Activated T-cell treated with anti-CD3 and anti-CD28 coated beads for 1 hour (primary cell): ENCODE data around the gene ATP2A3.

Experiments used
- DNase-seq: peaks from one replicate; pipeline ENCODE4 v3.0.0-alpha.2; 2020; ENCODE audit warnings: low read depth

Gene ATP2A3

DNA sequence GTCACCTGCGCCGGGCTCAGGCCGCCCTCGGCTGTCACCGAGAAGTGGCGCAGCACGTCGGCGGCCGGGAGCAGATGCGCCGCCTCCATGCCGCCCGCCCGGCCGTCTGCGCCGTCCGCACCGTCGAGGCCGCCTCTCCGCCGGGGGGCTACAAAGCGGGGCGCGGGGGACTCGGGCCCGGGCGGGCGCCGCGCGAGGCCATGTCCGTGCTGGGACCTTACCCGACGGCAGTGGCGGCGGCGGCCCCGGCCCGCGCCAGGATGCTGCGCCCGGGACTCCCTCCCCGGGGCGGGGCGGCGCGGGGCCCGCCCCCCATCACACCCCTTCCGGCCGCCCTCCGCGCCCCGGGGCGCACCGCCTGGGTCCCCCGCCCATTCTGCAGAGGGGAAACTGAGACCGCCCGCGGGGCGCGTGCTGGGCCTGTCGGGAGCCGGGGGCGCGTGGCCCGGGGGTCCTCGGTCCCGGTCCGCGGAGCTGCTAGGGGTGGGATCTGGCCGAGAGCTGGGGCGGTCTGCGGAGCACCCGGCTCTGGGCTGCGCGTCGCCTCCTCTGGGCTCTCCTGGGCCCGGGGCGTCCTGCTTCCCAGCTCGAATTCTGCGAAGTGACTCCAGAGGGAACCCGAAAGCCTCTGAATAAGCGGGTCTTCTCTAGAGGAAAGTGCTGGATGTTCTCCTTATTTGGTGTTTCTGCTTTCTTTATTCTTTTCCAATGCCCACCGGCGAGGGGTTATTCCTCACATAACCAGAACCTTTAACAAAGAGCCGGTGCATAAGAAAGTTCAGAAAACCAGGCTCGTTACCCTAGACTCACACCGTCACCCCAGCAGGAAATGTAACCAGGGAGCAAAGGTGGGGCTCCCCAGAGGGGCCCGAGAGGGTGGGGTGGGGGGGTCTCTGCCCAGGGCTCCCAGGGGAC lies at the start of gene ATP2A3:
Gene ATP2A3, minus strand, starts transcription at position 235 of the 915 bp plus-strand sequence. Its CDS starts 146 bp downstream, at position 89.
- DNase-seq, result peak; percentile 64

DNA sequence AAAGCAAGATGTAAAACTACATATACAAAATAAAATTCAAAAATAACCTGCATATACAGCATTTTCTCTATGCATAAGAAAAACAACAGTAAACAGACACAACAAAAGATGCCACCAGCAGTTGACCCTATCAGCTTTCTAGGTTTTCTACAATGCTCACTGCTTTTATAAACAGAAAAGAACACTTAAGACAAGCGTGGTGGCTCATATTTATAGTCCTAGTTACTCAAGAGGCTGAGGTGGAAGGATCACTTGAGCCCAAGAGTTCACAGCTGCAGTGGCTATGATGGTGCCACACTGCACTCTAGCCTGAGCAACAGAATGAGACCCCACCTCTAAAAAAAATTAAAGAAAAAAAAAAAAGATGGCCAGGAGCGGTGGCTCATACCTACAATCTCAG lies 46.5 kb upstream of the ATP2A3 start:
- DNase-seq, result no peak

DNA sequence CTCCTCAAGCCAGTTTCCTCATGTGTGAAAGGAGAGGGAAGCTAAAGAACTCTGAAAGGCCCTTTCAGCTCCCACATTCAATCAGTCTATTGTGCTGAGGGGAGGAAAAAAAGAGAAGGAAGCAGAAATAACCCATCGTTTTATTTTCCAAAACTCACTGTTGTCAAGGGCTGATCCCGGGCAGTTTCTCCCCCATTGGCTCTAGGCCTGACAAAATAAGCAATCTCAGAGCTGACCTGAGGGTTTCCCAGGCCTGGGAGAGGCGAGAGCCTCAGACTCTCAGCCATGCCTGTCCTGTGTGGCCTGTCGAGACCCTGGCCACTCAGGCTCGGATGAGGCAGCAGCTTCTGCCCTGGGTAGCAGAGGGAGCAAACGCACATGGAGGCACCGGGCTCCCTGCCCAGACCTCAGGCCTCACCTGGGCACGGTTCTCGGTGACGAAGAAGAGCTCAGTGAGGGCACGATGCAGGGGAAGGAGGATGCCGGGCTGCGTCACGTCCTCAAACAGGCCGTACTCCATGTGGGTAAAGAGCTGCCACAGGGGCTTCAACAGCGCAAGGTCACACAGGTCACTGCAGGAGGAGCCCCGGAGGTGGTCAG lies 45.0 kb upstream of the ATP2A3 start:
- no peak for DNase-seq

DNA sequence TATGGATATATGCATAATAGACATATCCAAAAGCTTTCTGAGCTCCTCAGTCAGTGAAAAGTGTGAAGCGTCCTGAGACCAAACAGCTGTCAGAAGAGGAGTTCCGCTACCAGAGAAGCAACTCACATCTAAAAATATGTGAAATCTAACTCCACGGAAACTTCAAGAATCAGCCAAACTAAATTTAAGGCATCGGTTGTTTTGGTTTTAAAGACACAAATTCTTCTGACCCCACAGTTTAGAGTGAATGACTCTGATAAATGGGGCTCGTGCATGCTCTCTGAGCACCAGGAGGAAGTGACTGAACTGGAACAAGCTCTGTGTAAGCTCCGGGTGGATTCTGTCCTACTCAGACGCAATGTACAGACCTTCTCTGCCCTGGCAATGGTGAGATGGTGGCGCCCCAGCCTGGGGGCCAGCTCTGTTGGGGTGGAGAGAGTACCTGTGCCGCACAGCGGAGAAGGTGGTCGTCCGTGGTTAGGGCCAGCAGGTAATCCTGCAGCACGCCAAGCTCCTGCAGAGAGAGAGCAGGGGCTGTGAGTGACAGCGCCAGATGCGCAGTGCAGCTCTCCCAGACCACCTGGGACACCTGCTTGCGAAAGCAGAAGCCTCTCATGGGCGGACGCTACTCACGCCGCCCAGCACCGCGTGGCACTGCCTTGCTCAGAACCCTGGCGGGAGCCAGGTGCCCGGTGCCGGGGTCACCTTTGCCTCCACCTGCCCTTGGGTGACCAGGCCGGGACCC lies 44.4 kb upstream of the ATP2A3 start:
- DNase-seq, result no peak

DNA sequence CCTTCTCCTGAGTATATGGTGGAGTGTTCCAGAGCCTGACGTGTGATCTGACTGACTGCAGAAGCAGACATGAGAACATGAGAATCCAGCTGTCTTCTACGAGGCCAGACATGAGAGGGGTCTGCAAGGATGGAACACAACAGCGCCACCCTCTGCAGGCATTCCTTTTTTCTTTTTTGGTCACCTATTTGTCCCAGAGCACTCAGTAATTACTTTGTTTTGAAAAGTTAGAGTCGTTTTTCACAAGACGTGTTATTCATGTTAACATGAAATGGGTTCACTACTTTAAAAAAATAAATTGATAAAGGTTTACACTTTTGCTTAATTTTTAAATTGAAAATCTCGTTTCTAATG lies 43.8 kb upstream of the ATP2A3 start:
- DNase-seq, result no peak

DNA sequence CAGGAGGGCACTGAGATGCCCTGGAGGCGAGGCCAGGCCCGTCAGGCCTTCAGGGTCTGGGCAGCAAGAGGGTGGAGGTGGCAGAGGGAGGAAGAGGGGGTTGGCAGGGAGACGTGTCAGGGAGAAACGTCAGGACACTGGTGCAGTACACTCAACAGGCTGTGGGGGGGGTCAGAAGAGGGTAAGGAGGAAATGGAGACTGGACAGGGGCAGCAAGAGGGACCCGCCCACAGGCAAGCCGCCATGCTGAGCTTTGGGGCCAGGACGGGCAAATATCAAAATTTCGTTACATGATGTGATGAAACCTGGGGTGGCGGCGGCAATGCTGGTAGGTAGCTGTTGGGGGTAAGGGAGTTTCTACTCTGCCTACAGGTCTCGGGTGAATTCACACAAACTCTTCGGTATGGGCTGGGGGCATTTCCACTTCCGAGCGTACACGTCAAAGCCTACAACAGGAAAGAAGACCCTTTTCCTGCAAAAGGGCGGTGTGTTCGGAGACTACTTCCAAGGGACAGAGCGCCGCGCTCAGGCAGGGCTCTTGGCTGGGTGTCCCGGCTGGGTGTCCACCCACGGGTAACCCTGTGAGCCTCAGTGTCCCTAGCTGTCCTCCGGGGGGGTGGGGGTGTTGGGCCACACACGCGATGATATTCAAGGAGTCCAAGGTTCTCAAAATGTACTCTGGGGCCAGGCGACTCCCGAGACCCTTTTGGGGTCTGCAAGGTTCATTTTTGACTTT lies 43.3 kb upstream of the ATP2A3 start:
- DNase-seq, result no peak

DNA sequence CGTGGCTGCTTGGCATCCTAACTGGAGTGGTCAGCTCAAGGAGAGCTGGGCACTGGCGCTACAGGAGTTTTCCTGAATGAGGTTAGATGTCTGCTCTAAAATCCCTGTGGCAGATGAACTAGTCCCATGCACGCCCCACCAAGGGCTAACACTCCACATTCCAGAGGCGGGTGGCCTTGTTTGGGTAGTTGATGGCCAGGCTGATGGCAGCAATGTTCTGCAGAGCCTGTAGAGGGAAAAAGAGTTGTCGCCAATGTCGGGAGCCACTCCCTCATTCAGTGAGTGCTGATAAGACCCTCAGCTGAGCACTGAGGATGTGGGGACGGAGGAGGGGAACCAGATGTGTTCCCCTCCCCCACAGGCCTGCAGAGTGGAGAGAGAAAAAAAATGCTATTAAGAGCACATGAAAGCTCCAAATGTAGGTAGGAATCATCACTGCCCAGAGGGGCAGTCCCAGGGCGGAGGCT lies 42.5 kb upstream of the ATP2A3 start:
- no peak for DNase-seq

DNA sequence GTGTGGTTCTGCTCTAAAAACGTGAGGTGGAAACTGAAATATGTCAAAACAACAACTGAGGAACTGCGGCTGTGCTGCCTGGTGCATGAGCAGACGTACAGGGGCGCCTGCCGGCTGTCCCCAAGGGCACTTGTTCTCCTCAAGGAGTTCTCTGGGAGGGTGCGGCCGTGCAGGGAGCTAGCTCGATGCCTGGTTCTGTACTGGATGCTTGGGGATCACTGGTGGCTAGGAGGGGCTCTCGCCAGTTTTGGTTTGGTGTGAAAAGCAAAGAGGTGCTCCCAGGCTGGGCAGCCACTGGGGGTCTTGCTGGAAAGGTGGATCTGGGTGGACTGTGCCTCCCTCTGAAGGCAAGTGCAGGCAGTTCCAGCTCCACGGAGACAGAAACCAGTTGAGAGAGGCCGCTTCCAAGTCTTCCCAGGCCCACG lies 41.9 kb upstream of the ATP2A3 start:
- DNase-seq, result no peak

DNA sequence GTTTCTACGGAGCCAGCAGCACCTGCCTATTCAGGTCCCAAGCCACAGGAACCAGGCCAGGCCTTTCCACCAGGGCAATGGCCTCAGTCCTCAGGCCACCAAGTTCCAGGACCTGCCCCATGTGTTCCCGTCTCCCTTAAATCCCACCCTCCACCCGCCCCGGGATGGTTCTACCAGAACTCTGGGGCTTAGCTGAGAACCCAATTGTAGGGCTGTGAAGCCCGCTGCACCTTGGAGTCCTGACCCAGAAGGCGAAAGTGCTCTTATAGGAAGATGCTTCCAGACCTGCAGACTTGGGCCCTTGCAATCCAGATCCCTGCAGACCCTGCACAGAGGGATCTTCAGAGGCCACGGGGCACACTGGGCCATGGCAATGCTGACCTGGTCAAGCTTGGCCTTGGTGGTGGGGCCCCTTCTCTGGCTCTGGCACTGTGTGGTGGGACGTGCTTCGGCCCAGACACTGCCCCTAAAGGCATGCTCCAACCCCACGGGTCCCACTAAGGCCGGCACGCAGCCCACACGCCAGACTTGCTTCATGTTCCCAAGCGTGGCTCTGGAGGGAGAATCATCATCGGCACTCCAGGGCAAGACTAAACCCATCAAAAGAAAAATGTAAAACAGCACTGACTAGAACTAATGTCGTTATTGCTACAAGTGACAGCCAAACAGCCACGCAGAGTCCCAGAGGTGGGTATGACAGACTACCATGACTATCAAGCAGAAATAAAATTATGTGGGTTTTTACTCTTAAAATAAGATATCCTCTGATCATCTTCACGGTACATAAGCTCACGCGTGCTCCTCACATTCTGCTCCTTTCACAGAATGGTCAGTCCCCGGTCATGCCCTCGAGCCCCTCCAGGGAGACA lies 41.3 kb upstream of the ATP2A3 start:
- no peak for DNase-seq

DNA sequence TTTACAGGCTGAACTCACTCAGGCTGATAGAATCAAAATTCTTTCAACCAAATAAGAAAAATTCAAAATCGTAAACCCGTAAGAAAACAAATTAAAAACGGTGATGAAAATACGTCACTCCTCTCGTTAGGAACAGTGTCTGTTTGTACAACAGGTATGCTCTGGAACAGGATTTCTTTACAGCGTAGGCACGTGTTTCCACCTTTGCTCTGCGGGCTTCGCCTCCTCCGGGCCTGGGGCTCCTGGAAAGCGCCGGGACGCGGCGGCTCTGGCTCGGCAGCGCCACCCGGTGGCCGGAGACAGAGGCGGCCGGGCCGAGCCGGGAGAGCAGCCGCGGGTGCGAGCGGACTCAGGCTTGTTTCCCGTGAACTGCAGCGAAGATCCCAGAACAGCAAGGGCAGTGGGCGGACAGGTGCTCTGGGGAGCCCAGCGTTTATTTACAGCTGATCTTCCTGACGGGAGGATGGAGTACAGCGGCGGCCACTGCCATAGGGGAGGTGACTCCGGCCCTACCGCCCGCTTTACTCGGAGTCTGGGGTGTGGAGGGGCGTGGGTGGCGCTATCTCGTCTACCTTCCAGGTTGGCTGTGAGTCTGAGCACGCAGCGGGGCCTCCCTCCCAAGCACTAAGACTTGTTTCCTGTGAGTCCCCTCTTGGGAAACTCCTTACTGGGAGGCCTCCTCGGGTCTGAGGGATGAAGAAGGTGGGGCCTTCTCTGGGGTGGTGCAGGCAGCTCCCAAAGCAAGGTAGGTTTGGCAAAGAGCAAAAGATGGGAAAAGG lies 40.5 kb upstream of the ATP2A3 start:
- DNase-seq, result peak; percentile 56

DNA sequence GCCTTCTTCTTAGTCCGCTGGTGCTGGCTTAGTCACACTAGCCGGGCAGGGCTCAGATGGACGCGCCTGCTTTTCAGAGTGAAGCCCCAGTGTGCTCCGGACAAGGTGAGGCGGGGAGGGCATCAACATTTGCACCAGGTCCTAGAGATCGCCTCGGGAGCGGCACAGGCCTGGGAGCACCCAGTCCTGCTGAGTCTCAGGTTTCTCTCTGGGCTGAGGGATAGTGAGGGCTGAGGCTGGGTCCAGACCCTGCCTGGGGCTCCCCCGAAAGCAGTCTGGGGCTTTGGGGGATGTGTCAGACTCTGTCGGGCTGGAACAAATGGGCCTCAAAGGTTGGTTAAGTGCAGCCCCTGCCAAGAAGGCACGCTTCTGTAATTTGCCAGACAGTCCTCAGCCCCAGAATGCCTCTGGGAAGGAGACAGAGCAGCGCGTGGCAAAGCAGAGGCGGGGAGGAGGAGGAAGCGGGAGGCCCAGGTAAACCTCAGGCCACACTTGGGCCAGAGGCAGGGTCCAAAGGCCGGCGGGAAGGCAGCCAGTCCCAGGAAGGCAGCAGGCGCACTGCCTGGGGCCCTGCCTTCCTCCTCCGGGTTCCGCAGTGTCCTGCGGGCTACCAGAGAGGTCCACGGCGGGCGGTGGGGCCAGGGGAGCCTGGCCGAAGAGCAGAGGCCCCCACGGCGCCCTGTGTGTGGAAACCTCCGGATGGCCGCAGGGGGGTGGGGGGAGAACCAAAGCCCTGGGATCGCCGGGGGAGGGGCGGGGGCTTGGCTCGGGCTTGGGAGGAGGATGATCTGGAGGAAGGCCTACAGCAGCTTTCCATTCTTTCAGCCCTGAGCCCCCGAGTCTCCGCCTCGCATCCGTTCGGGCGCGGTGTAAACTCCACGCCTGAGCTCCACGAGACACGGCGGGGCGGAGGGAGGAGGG lies 39.5 kb upstream of the ATP2A3 start:
- no peak for DNase-seq

DNA sequence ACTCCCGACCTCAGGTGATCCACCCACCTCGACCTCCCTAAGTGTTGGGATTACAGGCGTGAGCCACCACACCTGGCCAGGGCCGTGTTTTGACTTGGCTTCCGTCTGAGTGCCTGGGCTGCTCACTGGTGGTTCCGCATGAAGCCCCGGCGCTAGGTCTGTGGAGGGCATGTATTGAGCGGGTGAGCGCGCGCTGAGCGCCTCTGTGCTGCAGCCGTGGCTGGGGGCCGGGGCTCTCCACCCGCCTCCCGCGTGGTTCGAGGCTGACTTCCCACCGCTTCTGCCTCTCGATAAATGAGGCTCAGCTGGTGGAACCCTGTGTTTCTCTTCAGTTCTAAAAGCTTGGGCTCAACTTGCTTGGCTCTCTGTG lies 38.9 kb upstream of the ATP2A3 start:
- DNase-seq, result no peak

DNA sequence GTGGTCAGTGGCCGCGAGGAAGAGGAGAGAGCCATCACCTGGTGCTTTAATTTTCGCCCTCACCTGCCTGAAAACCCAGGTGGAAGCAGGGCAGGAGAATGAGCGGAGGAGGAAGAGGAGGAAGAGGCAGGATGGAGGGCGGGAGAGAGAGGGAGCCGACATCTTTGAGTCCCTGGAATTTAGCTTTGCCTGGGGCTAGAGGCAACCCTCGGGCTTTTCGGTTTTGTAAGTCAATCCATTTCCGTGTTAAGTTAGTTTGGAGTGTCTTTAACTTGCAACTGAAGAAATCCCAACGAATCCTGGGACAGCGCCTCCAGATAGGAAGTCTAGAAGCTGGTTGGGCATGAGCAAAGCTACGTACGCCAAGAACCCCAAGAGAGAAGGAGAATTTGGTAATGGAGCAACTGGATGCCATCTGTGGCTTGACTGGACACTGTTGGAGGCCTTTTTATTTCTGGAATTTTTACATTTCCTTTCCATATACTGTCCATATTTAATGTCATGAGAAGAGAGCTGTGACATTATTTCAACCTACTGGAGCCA lies 36.9 kb upstream of the ATP2A3 start:
- DNase-seq, result no peak

DNA sequence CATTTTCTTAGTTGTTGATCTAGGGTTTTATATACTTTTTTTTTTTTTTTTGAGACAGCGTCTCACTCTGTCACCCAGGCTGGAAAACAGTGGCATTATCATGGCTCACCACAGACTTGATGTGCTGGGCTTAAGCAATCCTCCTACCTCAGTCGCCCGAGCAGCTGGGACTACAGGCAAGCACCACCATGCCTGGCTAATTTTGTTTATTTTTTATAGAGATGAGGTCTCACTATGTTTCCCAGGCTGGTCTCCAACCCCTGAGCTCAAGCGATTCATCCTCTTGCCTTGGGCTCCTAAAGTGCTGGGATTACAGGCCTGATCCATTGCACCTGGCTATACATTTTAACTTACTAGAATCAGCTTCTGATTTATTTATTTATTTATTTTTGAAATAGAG lies 34.2 kb upstream of the ATP2A3 start:
- DNase-seq, result no peak

DNA sequence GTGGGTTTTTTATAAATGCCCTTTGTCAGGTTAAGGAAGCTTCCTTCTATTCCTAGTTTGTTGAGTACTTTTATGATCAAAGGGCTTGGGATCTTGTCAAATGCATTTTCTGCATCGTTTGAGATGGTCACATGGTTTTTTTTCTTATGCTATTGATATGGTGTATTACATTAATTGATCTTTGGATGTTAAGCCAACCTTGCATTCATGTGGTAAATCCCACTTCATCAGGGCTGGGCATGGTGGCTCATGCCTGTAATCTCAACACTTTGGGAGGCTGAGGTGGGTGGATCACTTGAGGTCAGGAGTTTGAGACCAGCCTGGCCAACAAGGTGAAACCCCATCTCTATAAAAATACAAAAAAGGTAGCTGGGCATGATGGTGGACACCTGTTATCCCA lies 30.8 kb upstream of the ATP2A3 start:
- DNase-seq, result no peak

DNA sequence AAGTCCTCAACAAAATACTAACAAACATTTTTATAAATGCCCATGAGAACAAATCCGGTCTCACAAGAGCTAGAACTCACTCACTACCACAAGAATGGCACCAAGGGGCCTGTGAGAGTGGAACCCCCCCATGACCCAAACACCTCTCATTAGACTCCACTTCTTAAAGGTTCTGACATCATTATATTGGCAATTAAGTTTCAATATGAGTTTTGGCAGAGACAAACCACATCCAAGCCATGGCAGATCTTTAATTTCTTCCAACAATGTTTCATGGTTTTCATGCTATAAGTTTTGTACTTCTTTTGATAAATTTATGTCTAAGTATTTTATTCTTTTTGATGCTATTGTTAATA lies 30.0 kb upstream of the ATP2A3 start:
- no peak for DNase-seq

DNA sequence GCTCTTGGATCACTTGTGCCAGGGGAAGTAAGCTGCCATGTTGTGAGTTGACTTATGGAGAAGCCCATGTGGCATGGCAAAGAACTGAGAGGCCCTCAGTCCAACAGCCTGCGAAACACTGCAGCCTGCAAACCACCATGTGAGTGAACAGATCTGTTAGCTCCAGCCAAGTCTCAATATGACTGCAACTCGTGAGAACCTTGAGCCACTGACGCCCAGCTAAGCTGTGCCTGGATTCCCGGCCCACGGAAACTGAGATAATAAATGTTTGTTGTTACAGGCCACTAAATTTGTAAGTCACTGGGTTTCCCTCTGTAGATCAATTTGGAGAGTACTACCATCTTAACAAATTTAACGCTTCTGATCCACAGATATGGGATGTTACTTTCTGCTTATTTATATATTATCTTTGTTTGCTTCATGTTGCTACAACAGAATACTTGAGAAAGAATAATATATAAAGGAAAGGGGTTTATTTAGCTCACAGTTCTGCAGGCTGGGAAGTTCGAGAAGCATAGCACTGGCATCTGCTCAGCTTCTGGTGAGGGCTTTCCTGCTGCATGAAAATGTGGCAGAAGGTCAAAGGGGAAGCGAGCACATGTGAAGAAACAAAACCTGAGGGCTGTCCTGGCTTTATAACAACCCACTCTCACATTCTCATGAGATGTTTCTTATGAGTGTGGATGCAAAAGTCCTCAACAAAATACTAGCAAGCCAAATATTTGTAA lies 29.4 kb upstream of the ATP2A3 start:
- DNase-seq, result no peak

DNA sequence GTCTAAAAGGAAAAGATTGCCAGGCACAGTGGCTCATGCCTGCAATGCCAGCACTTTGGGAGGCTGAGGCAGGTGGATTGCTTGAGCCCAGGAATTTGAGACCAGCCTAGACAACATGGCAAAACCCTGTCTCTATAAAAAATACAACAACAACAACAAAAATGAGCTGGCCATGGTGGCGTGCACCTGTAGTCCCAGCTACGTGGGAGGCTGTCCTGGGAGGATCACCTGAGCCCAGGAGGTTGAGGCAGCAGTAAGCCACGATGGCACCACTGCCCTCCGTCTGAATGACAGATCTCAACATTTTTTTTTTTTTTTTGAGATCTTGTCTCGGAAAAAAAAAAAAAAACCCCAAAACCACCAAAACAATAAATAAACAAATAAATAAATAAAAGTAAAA lies 28.1 kb upstream of the ATP2A3 start:
- no peak for DNase-seq
